Panc1 (cell line): ENCODE data around the gene EFL1.

ENCODE experiments used
- POLR2AphosphoS5 ChIP-seq: IDR thresholded peaks from 2 replicates; pipeline ENCODE4 v1.6.1; 2012; ENCODE audit warnings: mild to moderate bottlenecking, low read depth, low read length, moderate library complexity
- SIN3A ChIP-seq: IDR thresholded peaks from 2 replicates; pipeline ENCODE4 v1.6.1; 2012; ENCODE audit warnings: low read depth, mild to moderate bottlenecking, low read length, moderate library complexity, borderline replicate concordance; ENCODE audit not compliant: insufficient read depth
- TF ChIP-seq, protein P1 (sequence below): fragments of 450-650 bp; IDR thresholded peaks from 2 replicates; pipeline ENCODE4 v1.5.1; 2017; ENCODE audit warnings: mild to moderate bottlenecking
- TF ChIP-seq, protein P2 (sequence below), 2 experiments: IDR thresholded peaks; 2 replicates each; pipeline ENCODE4 v1.6.1; 2011 to 2012; ENCODE audit warnings: low read depth in 2 of 2, control low read depth in 1 of 2, low read length in 1 of 2, mild to moderate bottlenecking in 1 of 2, moderate library complexity in 1 of 2; ENCODE audit not compliant: insufficient read depth in 1 of 2

DNA sequence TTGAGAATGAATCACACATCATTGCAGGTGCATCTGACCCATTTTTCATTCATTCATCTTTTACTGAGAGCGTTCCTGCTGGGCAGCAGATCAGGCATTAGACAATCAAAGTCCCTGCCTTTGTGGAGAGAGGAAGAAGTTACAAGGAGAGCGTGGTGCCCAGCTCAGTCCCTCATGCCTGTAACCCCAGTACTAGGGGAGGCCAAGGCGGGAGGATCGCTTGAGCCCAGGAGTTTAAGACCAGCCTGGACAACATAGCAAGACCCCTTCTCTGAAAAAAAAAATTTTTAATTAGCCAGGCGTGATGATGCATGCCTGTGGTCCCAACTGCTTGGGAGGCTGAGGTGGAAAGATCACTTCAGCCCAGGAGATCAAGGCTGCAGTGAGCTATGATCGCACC is 181.8 kb downstream of the EFL1 start:
- TF ChIP-seq, protein P1, sequence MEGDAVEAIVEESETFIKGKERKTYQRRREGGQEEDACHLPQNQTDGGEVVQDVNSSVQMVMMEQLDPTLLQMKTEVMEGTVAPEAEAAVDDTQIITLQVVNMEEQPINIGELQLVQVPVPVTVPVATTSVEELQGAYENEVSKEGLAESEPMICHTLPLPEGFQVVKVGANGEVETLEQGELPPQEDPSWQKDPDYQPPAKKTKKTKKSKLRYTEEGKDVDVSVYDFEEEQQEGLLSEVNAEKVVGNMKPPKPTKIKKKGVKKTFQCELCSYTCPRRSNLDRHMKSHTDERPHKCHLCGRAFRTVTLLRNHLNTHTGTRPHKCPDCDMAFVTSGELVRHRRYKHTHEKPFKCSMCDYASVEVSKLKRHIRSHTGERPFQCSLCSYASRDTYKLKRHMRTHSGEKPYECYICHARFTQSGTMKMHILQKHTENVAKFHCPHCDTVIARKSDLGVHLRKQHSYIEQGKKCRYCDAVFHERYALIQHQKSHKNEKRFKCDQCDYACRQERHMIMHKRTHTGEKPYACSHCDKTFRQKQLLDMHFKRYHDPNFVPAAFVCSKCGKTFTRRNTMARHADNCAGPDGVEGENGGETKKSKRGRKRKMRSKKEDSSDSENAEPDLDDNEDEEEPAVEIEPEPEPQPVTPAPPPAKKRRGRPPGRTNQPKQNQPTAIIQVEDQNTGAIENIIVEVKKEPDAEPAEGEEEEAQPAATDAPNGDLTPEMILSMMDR: no peak
- TF ChIP-seq, protein P2, sequence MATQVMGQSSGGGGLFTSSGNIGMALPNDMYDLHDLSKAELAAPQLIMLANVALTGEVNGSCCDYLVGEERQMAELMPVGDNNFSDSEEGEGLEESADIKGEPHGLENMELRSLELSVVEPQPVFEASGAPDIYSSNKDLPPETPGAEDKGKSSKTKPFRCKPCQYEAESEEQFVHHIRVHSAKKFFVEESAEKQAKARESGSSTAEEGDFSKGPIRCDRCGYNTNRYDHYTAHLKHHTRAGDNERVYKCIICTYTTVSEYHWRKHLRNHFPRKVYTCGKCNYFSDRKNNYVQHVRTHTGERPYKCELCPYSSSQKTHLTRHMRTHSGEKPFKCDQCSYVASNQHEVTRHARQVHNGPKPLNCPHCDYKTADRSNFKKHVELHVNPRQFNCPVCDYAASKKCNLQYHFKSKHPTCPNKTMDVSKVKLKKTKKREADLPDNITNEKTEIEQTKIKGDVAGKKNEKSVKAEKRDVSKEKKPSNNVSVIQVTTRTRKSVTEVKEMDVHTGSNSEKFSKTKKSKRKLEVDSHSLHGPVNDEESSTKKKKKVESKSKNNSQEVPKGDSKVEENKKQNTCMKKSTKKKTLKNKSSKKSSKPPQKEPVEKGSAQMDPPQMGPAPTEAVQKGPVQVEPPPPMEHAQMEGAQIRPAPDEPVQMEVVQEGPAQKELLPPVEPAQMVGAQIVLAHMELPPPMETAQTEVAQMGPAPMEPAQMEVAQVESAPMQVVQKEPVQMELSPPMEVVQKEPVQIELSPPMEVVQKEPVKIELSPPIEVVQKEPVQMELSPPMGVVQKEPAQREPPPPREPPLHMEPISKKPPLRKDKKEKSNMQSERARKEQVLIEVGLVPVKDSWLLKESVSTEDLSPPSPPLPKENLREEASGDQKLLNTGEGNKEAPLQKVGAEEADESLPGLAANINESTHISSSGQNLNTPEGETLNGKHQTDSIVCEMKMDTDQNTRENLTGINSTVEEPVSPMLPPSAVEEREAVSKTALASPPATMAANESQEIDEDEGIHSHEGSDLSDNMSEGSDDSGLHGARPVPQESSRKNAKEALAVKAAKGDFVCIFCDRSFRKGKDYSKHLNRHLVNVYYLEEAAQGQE (IDR thresholded peaks at IDR 0.05; ENCODE audit: insufficient read depth in 1 of 2, low read depth in 2 of 2, low read length in 1 of 2): no peak
- TF ChIP-seq POLR2AphosphoS5: no peak
- TF ChIP-seq SIN3A: no peak
